ENCODE data around the gene CYP27A1.

The CYP27A1 gene

GRCh38 chr2:218806346-218806978, 24.5 kb downstream of the CYP27A1 start:
- H3K4me3 ChIP-seq (ENCODE audit: low read depth, low read length) = no peak overlapping the region
- DNase-seq (ENCODE audit: low read depth) = peak; percentile 99

- no peak overlapping the region for H3K4me3 ChIP-seq (ENCODE audit: low read depth, low read length)
- no peak for DNase-seq (ENCODE audit: low read depth)
Measured at GRCh38 chr2:218807626-218808025, 25.7 kb downstream of the CYP27A1 start.

DNA sequence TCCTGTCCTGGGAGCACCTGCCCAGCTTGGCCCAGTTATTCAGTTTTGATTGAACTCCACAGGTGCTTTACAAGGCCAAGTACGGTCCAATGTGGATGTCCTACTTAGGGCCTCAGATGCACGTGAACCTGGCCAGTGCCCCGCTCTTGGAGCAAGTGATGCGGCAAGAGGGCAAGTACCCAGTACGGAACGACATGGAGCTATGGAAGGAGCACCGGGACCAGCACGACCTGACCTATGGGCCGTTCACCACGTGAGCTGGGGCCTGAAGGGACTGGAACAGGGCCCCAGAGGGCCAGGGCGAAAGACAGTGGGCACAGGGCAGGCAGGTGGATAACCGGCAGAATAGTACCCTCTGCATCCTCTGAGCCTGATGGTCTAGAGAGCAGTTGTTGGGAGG, 27.6 kb downstream of the CYP27A1 start:
- no peak for DNase-seq (ENCODE audit: low read depth)
- H3K4me3 ChIP-seq (ENCODE audit: low read depth, low read length) = no peak overlapping the region

GRCh38 chr2:218810256-218810655, 28.3 kb downstream of the CYP27A1 start:
- H3K4me3 ChIP-seq (ENCODE audit: low read depth, low read length) = no peak overlapping the region
- DNase-seq (ENCODE audit: low read depth) = no peak

- no peak for DNase-seq (ENCODE audit: low read depth)
- H3K4me3 ChIP-seq (ENCODE audit: low read depth, low read length) = no peak overlapping the region
Measured at GRCh38 chr2:218811382-218811781, 29.4 kb downstream of the CYP27A1 start.

- no peak overlapping the region for H3K4me3 ChIP-seq (ENCODE audit: low read depth, low read length)
- DNase-seq (ENCODE audit: low read depth) = no peak
Measured at GRCh38 chr2:218812096-218812815, 30.3 kb downstream of the CYP27A1 start.

DNA sequence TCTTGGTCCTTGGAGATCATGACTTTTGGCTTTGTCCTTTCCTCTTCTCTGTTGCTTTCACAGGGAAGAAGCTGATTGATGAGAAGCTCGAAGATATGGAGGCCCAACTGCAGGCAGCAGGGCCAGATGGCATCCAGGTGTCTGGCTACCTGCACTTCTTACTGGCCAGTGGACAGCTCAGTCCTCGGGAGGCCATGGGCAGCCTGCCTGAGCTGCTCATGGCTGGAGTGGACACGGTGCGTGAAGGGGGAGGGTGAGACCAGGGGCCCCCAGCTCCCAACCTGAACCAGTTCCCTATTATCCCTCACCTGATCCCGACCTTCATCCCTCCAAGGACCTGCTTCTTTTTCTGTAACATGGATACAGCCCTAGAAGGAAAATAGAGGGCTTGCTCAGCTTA, 30.9 kb downstream of the CYP27A1 start:
- no peak overlapping the region for H3K4me3 ChIP-seq (ENCODE audit: low read depth, low read length)

GRCh38 chr2:218813771-218814460, 32.0 kb downstream of the CYP27A1 start:
- H3K4me3 ChIP-seq (ENCODE audit: low read depth, low read length) = no peak overlapping the region
- no peak for DNase-seq (ENCODE audit: low read depth)

More for the DNA sequence above, 30.9 kb downstream of the CYP27A1 start:
- DNase-seq (ENCODE audit: low read depth) = no peak

- no peak overlapping the region for H3K4me3 ChIP-seq (ENCODE audit: low read depth, low read length)
- DNase-seq (ENCODE audit: low read depth) = no peak
Measured at GRCh38 chr2:218814540-218815243, 32.7 kb downstream of the CYP27A1 start.

- no peak for DNase-seq (ENCODE audit: low read depth)
- H3K4me3 ChIP-seq (ENCODE audit: low read depth, low read length) = no peak overlapping the region
Measured at GRCh38 chr2:218815244-218815637, 33.3 kb downstream of the CYP27A1 start.

DNA sequence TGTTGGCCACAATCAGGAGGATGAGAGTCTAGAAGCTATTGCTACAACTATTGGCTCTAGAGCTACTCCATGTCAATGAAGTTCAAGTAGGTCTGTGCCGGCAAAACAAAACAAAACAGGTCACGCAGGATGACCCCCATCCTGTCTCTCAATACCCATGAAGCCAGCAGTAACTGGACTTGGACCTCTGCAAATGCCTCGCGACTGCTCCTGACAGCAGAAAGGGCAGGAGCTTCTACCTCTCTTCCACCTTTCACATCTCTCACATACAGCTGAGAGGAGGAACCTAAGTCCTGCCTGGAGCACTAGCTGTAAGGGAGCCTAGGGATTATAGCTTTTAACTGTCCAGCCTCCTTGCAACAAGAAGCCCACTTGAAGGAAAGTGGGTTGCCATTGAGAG, 33.7 kb downstream of the CYP27A1 start:
- no peak for DNase-seq (ENCODE audit: low read depth)

GRCh38 chr2:218816561-218817011, 34.6 kb downstream of the CYP27A1 start:
- H3K4me3 ChIP-seq (ENCODE audit: low read depth, low read length) = no peak overlapping the region
- DNase-seq (ENCODE audit: low read depth) = no peak

More for the DNA sequence above, 33.7 kb downstream of the CYP27A1 start:
- no peak overlapping the region for H3K4me3 ChIP-seq (ENCODE audit: low read depth, low read length)

DNA sequence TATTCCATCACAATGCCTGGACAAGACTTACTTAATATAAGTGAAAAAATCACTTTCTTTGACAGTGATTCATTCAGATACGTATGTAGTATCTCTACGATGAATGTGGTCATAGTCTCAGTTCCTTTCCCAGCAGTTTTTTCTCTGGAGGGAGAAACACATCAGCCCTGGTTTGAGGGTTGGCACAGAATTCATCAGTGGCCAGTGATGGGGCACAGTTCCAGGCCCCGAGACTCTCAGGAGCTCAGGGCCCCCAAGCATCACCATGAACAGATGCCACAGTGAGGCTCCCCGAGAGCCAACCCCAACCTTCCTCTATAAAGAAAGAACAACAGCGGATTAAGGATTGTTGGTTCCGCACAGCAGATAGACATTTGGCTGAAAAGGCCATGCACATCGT, 37.1 kb downstream of the CYP27A1 start:
- no peak for DNase-seq (ENCODE audit: low read depth)
- H3K4me3 ChIP-seq (ENCODE audit: low read depth, low read length) = no peak overlapping the region

- no peak for DNase-seq (ENCODE audit: low read depth)
- no peak overlapping the region for H3K4me3 ChIP-seq (ENCODE audit: low read depth, low read length)
Measured at GRCh38 chr2:218820746-218821369, 38.9 kb downstream of the CYP27A1 start.

DNA sequence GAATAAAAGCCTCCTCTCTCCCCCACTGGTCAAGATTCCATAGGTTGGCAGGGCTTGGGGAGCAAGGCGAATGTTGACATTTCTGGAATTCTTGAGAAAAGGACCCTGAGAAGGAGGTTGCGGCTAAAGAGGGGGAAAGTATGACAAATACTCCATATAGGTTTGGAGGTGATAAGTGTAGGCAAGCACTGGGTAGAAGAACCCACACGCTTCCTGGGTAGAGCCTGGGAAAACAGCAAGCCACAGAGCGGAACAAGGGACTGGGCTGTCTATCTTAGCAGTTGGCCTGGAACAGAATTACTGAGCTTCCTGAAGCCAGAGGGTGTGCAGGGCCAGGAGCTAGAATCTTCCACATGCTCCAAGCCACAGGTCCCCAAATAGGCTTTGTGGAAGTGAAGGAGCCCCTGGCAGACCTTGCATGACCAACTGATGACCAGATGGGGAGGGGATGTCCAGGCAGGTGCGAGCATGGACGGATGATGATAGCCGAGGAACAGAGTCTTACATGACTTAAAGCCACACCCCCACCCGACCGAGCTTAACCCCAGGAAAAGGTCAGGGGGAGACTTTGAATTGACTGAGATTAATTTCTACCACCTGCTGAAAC, 39.8 kb downstream of the CYP27A1 start:
- no peak for DNase-seq (ENCODE audit: low read depth)
- no peak overlapping the region for H3K4me3 ChIP-seq (ENCODE audit: low read depth, low read length)

DNA sequence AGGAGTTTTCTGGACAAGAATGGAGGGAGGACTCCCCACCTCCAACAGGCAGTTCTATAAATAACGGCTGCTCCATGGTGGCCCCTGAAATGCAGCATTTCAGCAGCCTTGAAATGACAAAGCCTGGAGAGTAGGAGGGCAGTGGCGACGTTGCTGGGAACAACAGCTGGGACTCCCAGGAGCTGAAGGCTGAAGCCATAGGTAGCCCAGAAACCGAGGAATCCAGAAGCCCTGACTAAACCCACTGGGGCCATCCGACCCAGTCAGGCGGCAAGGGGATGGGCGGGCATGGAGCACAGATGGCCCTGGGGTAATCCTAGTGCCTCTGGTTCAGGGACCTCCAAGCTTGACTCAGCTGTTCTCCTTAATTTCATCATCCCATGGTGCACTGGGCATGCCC, 40.7 kb downstream of the CYP27A1 start:
- no peak for DNase-seq (ENCODE audit: low read depth)
- H3K4me3 ChIP-seq (ENCODE audit: low read depth, low read length) = no peak overlapping the region

- DNase-seq (ENCODE audit: low read depth) = no peak
- no peak overlapping the region for H3K4me3 ChIP-seq (ENCODE audit: low read depth, low read length)
Measured at GRCh38 chr2:218823196-218823855, 41.4 kb downstream of the CYP27A1 start.

- H3K4me3 ChIP-seq (ENCODE audit: low read depth, low read length) = no peak overlapping the region
Measured at GRCh38 chr2:218824004-218824403, 42.1 kb downstream of the CYP27A1 start.

DNA sequence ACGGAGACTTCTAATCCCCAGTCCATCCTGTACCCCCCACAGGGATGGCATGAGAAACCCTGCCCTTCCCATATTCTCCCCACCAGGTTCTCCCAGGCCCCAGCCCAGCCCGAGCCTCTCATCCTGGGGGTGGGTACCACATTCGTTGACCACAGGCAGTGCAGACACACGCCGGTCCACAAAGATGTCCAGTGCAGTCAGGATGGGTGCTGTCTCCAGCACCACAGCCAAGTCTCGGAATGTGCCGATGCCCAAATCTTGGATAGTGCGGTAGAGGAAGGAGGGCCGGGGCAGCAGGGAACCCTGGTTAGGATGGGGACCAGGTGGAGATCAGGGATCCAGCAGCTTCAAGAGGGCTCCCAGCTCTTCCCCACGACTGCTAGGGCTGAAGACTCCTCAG, 44.8 kb downstream of the CYP27A1 start:
- DNase-seq (ENCODE audit: low read depth) = no peak
- no peak overlapping the region for H3K4me3 ChIP-seq (ENCODE audit: low read depth, low read length)

More at GRCh38 chr2:218824004-218824403, 42.1 kb downstream of the CYP27A1 start:
- DNase-seq (ENCODE audit: low read depth) = no peak

Data from skeletal muscle cell (primary cell).